Peyer's patch (tissue), 4 donors: ENCODE data around the gene IKZF5.

Experiments used
- POLR2A ChIP-seq, 2 donors: fragments of 450-650 bp; IDR thresholded peaks; one replicate each; pipeline ENCODE4 v1.5.1; 2017; ENCODE audit warnings: antibody characterized with exemption in 2 of 2, mild to moderate bottlenecking in 2 of 2, moderate library complexity in 2 of 2
- TF ChIP-seq, protein P1 (sequence below), 6 experiments: fragments of 450-650 bp in 4 of 6; fragments of 200-600 bp in 2 of 6; sonication (generic) in 1 of 6; IDR thresholded peaks; one replicate each; pipeline ENCODE4 v1.5.1; 2017 to 2019; ENCODE audit warnings: antibody characterized with exemption in 6 of 6, mild to moderate bottlenecking in 3 of 6, moderate library complexity in 1 of 6

GRCh38 chr10:122990278-122990677, 18.3 kb downstream of the IKZF5 start:
- TF ChIP-seq, protein P1, sequence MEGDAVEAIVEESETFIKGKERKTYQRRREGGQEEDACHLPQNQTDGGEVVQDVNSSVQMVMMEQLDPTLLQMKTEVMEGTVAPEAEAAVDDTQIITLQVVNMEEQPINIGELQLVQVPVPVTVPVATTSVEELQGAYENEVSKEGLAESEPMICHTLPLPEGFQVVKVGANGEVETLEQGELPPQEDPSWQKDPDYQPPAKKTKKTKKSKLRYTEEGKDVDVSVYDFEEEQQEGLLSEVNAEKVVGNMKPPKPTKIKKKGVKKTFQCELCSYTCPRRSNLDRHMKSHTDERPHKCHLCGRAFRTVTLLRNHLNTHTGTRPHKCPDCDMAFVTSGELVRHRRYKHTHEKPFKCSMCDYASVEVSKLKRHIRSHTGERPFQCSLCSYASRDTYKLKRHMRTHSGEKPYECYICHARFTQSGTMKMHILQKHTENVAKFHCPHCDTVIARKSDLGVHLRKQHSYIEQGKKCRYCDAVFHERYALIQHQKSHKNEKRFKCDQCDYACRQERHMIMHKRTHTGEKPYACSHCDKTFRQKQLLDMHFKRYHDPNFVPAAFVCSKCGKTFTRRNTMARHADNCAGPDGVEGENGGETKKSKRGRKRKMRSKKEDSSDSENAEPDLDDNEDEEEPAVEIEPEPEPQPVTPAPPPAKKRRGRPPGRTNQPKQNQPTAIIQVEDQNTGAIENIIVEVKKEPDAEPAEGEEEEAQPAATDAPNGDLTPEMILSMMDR (IDR thresholded peaks at IDR 0.05) = no peak
- TF ChIP-seq POLR2A (IDR thresholded peaks at IDR 0.05) = no peak
